CD14-positive monocyte (primary cell): ENCODE results near the gene ABCC5. TPM values are rescaled to one million over a fixed set of nuclear protein-coding genes. Genes with fewer than 3 reads are reported as not detected.

Experiments
- DNase-seq, 3 donors: peaks; one replicate each; pipeline ENCODE4 v3.0.0-alpha.2; 2011 to 2022
- H2AFZ ChIP-seq: 2 replicates; pipeline ENCODE4 v1.6.0; 2012; ENCODE audit warnings: mild to moderate bottlenecking, low read depth, low read length, inconsistent platforms; ENCODE audit not compliant: insufficient read depth, poor library complexity, severe bottlenecking
- H3K27ac ChIP-seq, 2 donors: 1 replicate in 1 of 2; 2 replicates in 1 of 2; pipeline ENCODE4 v1.5.1; 2012 to 2013; ENCODE audit warnings: low read length in 2 of 2, control low read depth in 1 of 2, inconsistent platforms in 1 of 2, low read depth in 1 of 2, mild to moderate bottlenecking in 1 of 2
- H3K27me3 ChIP-seq, 2 donors: one replicate each; pipeline versions ENCODE4 v1.6.0 to v1.6.1; 2011 to 2013; ENCODE audit warnings: low read length in 2 of 2; ENCODE audit not compliant: control insufficient read depth in 2 of 2, insufficient read depth in 2 of 2
- H3K36me3 ChIP-seq, 2 donors: replicated peaks in 1 of 2; 1 replicate in 1 of 2; 2 replicates in 1 of 2; pipeline versions ENCODE4 v1.5.1 to v1.6.1; 2012 to 2013; ENCODE audit warnings: low read length in 2 of 2, control low read depth in 1 of 2, inconsistent platforms in 1 of 2, mild to moderate bottlenecking in 1 of 2; ENCODE audit not compliant: insufficient read depth in 2 of 2, control insufficient read depth in 1 of 2
- H3K4me1 ChIP-seq, 2 donors: 1 replicate in 1 of 2; 2 replicates in 1 of 2; pipeline versions ENCODE4 v1.5.1 to v1.6.1; 2012 to 2013; ENCODE audit warnings: low read length in 2 of 2, control low read depth in 1 of 2, inconsistent platforms in 1 of 2, mild to moderate bottlenecking in 1 of 2, moderate library complexity in 1 of 2; ENCODE audit not compliant: insufficient read depth in 2 of 2, control insufficient read depth in 1 of 2
- H3K4me2 ChIP-seq: replicated peaks from 2 replicates; pipeline ENCODE3; 2012; ENCODE audit warnings: low read length, moderate library complexity, mild to moderate bottlenecking; ENCODE audit not compliant: poor library complexity, severe bottlenecking; ENCODE audit errors: extremely low read depth
- H3K4me3 ChIP-seq, 3 experiments: fragments of 200-600 bp in 1 of 3; sonication (generic) in 1 of 3; replicated peaks in 1 of 3; 1 replicate in 2 of 3; 2 replicates in 1 of 3; pipeline ENCODE4 v1.5.1; 2011 to 2013; ENCODE audit warnings: low read length in 3 of 3, mild to moderate bottlenecking in 3 of 3, control low read depth in 2 of 3, low read depth in 2 of 3, inconsistent platforms in 1 of 3, moderate library complexity in 1 of 3
- H3K79me2 ChIP-seq: 2 replicates; pipeline ENCODE4 v1.6.0; 2012; ENCODE audit warnings: mild to moderate bottlenecking, control low read depth, inconsistent platforms, low read length, moderate library complexity; ENCODE audit not compliant: insufficient read depth
- H3K9ac ChIP-seq: 2 replicates; pipeline ENCODE4 v1.6.0; 2017; ENCODE audit warnings: low read length, mild to moderate bottlenecking; ENCODE audit not compliant: insufficient read depth, poor library complexity, severe bottlenecking
- H3K9me3 ChIP-seq, 2 donors: replicated peaks in 1 of 2; 1 replicate in 1 of 2; 2 replicates in 1 of 2; pipeline versions ENCODE4 v1.5.1 to v1.6.1; 2012 to 2013; ENCODE audit warnings: low read length in 2 of 2, control low read depth in 1 of 2; ENCODE audit not compliant: control insufficient read depth in 1 of 2, insufficient read depth in 1 of 2
- H4K20me1 ChIP-seq: 2 replicates; pipeline ENCODE4 v1.6.0; 2012; ENCODE audit warnings: mild to moderate bottlenecking, low read length, control low read depth, moderate library complexity; ENCODE audit not compliant: insufficient read depth
- H3K27ac Mint-ChIP-seq, 7 donors: one replicate each; pipeline ENCODE4 v1.8.0; 2020; ENCODE audit warnings: mild to moderate bottlenecking in 7 of 7, mixed read lengths in 7 of 7, moderate library complexity in 6 of 7, inconsistent platforms in 2 of 7
- H3K27me3 Mint-ChIP-seq, 3 donors: one replicate each; pipeline ENCODE4 v1.8.0; 2021 to 2022; ENCODE audit warnings: low read depth in 3 of 3, mild to moderate bottlenecking in 3 of 3, mixed read lengths in 3 of 3, moderate library complexity in 3 of 3, inconsistent platforms in 1 of 3
- H3K36me3 Mint-ChIP-seq, 2 donors: one replicate each; pipeline ENCODE4 v1.8.0; 2020; ENCODE audit warnings: mixed read lengths in 2 of 2, inconsistent platforms in 1 of 2, mild to moderate bottlenecking in 1 of 2
- H3K4me1 Mint-ChIP-seq: one replicate; pipeline ENCODE4 v1.8.0; 2020; ENCODE audit warnings: mild to moderate bottlenecking, mixed read lengths
- H3K4me3 Mint-ChIP-seq, 2 donors: one replicate each; pipeline ENCODE4 v1.8.0; 2020; ENCODE audit warnings: mild to moderate bottlenecking in 2 of 2, mixed read lengths in 2 of 2, moderate library complexity in 1 of 2
- H3K9me3 Mint-ChIP-seq, 7 donors: one replicate each; pipeline ENCODE4 v1.8.0; 2020 to 2022; ENCODE audit warnings: mixed read lengths in 7 of 7, mild to moderate bottlenecking in 6 of 7, moderate library complexity in 6 of 7, inconsistent platforms in 2 of 7
- CTCF ChIP-seq: fragments of 200-600 bp; IDR thresholded peaks from one replicate; pipeline ENCODE4 v1.8.0; 2022; ENCODE audit warnings: antibody characterized with exemption, mild to moderate bottlenecking
- WGBS: methylation state at CpG from one replicate; pipeline ENCODE4 v1.1.5; 2013; ENCODE audit warnings: missing lambda C conversion rate; ENCODE audit not compliant: insufficient coverage; 5-methylcytosine and 5-hydroxymethylcytosine counted together
- intact Hi-C, 2 donors: fragments of 100-400 bp; cut with micrococcal nuclease; formaldehyde crosslinking; loops; one replicate each; pipeline versions ENCODE4 v1.15.0 to v1.15.1; 2023
- polyA plus RNA-seq, 3 donors: library from polyadenylated mRNA; depleted of rRNA in 1 of 3; unstranded in 2 of 3; stranded (reverse) in 1 of 3; fragments of 300-500 nt in 2 of 3; fragments of >200 nt in 1 of 3; fragmentation: Illumina TruSeq in 2 of 3; gene quantifications; 1 replicate in 2 of 3; 2 replicates in 1 of 3; pipeline ENCODE4 v1.2.3, GENCODE V29; 2012 to 2021

Gene ABCC5
- polyA plus RNA-seq, 3 donors, result 6.2 to 30.9 (median 7.7) TPM

- Histone ChIP-seq H3K9ac (no peak overlapping the region), H3K79me2 (no peaks in the 10 kb centered on the region), H3K27me3 (no peaks in the 10 kb centered on the region), H3K4me1 (no peaks in the 10 kb centered on the region), H3K9me3 (no peaks in the 10 kb centered on the region), H4K20me1 (no peaks in the 10 kb centered on the region), H3K4me2 (no peak overlapping the region), H3K36me3 (peaks cover 18 to 59% of the 10 kb centered on the region in 2 donors), H2AFZ (no peak overlapping the region), H3K27ac (no peak overlapping the region), H3K4me3 (no peak overlapping the region)
- peaks cover 0 to 1% (median 0%) of the 10 kb centered on the region in 7 donors for H3K9me3 Mint-ChIP-seq
- H3K4me3 Mint-ChIP-seq, result no peak overlapping the region
- no peaks in the 10 kb centered on the region for H3K27me3 Mint-ChIP-seq
- DNase-seq, result no peak
- H3K36me3 Mint-ChIP-seq, result peaks cover 47 to 50% of the 10 kb centered on the region in 2 donors
- no peak for TF ChIP-seq CTCF
- peak overlapping the region in 1 of 7 donors; percentile 42 for H3K27ac Mint-ChIP-seq
- no peaks in the 10 kb centered on the region for H3K4me1 Mint-ChIP-seq
- intact Hi-C loops, result no loop called here
- 85% methylated on average over 8 of the region's 13 CpGs for WGBS
These were observed 66.2 kb downstream of the ABCC5 start for GRCh38 chr3:183951459-183951858.

GRCh38 chr3:183949690-183950089, 68.0 kb downstream of the ABCC5 start:
- Mint-ChIP-seq H3K27me3 (no peaks in the 10 kb centered on the region), H3K4me3 (no peak overlapping the region), H3K9me3 (peaks cover 0 to 1% (median 0%) of the 10 kb centered on the region in 7 donors), H3K27ac (no peak overlapping the region), H3K36me3 (peaks cover 62 to 64% of the 10 kb centered on the region in 2 donors), H3K4me1 (peaks cover 1% of the 10 kb centered on the region)
- Histone ChIP-seq H2AFZ (no peak overlapping the region), H3K79me2 (no peaks in the 10 kb centered on the region), H3K9me3 (no peaks in the 10 kb centered on the region), H3K4me3 (no peak overlapping the region), H4K20me1 (no peaks in the 10 kb centered on the region), H3K9ac (no peak overlapping the region), H3K4me2 (no peak overlapping the region), H3K36me3 (peaks cover 23 to 74% of the 10 kb centered on the region in 2 donors), H3K27me3 (no peaks in the 10 kb centered on the region), H3K4me1 (no peaks in the 10 kb centered on the region), H3K27ac (no peak overlapping the region)
- WGBS, result 91% methylated on average over 5 of the region's 12 CpGs
- TF ChIP-seq CTCF, result no peak
- DNase-seq, result no peak
- intact Hi-C loops, result no loop called here
